ENCODE measurements around the gene CD151. TPM values are rescaled to one million over a fixed set of nuclear protein-coding genes. Genes with fewer than 3 reads are reported as not detected.

Gene CD151
- total RNA-seq, 6 donors from 2014 or later: 179 to 545 (median 421) TPM

DNA sequence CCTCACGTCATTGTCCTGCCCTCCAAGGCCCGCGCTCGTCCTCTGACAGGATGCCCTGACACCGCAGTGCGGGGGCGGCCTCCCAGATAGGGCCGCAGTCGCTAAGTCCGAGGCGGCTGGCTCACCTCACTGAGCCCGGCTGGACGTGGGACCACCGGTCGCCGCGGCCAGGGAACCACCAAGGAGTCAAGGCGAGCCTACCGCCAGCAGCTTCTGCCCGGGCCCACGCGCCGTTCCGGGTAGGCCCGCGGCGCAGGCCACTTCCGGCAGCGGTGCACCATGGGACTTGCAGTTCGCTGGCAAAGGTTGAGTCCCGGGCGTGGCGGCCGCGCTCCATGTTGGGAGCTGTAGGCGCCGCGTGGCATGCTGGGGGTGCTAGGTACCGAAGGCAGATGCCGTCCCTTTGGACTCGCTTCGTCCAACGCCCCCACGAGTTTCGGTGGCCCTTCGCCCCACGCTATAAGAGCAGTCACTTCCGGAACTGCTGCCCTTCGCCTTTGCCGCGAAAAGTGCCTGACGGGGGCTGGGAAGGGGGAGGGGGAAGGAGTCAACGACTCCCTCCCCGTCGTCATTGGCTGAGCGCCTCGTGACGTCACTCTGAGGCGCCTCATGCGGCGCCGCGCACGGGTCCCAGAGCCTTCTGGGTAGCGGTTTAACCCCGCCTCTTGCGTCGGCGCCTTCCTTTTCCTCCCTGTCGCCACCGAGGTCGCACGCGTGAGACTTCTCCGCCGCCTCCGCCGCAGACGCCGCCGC is 23.3 kb upstream of the CD151 start, which contains the start of gene RPLP2:
TSS of gene RPLP2 (plus strand) at position 681 of the 753 bp plus-strand sequence. CDS start 268 bp downstream, outside the sequence.
- peaks cover 24 to 47% (median 35%) of the 10 kb centered on the region in 4 donors for H3K4me1 ChIP-seq

DNA sequence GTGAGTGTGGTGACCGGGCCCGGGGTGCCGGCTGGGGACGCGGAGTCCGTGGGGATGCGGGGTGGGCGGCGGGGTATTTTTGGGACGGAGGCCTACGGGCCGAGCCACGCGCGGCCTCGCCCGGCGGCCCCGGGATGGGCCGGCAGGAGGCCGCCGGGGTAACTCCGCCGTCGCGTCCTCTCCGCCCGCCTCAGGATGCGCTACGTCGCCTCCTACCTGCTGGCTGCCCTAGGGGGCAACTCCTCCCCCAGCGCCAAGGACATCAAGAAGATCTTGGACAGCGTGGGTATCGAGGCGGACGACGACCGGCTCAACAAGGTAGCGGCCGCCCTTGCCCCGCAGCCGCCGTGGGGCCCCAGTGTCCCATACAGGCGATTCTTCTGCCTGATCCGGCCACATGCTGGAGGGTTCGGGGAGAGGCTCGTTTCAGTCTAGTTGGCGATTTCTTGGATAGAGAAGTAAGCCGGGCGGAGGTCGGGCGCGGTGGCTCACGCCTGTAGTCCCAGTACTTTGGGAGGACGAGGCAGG is 22.6 kb upstream of the CD151 start:
- H3K36me3 ChIP-seq: peaks cover 0 to 36% (median 22%) of the 10 kb centered on the region in 4 donors
- no peaks in the 10 kb centered on the region for H3K9me3 ChIP-seq
- WGBS, 2 donors: 0 to 1% methylated on average over 5 to 38 of the region's 55 CpGs
- peak overlapping the region; percentile 93 to 98 (median 95) for H3K27ac ChIP-seq
- ATAC-seq (ENCODE audit: low FRiP score in 2 of 2) (peak in 1 of 2 donors; percentile 4), DNase-seq (no peak)
- peaks cover 18 to 41% (median 31%) of the 10 kb centered on the region in 4 donors for H3K4me1 ChIP-seq
- TF ChIP-seq EP300 (IDR thresholded peaks at IDR 0.05): no peak
- TF ChIP-seq, protein P1, sequence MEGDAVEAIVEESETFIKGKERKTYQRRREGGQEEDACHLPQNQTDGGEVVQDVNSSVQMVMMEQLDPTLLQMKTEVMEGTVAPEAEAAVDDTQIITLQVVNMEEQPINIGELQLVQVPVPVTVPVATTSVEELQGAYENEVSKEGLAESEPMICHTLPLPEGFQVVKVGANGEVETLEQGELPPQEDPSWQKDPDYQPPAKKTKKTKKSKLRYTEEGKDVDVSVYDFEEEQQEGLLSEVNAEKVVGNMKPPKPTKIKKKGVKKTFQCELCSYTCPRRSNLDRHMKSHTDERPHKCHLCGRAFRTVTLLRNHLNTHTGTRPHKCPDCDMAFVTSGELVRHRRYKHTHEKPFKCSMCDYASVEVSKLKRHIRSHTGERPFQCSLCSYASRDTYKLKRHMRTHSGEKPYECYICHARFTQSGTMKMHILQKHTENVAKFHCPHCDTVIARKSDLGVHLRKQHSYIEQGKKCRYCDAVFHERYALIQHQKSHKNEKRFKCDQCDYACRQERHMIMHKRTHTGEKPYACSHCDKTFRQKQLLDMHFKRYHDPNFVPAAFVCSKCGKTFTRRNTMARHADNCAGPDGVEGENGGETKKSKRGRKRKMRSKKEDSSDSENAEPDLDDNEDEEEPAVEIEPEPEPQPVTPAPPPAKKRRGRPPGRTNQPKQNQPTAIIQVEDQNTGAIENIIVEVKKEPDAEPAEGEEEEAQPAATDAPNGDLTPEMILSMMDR (IDR thresholded peaks at IDR 0.05): peak in 2 of 6 experiments; percentile 15 to 52
- H3K4me3 ChIP-seq: peak overlapping the region; percentile 73 to 99 (median 90)
- no peaks in the 10 kb centered on the region for H3K27me3 ChIP-seq

More for the DNA sequence above, 23.3 kb upstream of the CD151 start, which contains the start of gene RPLP2:
- 0% methylated on average over 43 of the region's 81 CpGs; no CpG with 5 or more reads in 1 of the 2 donors for whole genome bisulfite sequencing, 2 donors
- peak within 1 kb of the TSS; percentile 93 to 98 (median 95) for H3K27ac ChIP-seq
- no peaks in the 10 kb centered on the region for H3K27me3 ChIP-seq
- no peaks in the 10 kb centered on the region for H3K9me3 ChIP-seq
- H3K4me3 ChIP-seq: peak within 1 kb of the TSS; percentile 73 to 99 (median 90)
- peak; percentile 67 to 91 (median 86) for TF ChIP-seq POLR2A (IDR thresholded peaks at IDR 0.05)
- peak; percentile 93 to 97 for TF ChIP-seq POLR2AphosphoS5 (IDR thresholded peaks at IDR 0.05)
- TF ChIP-seq, protein P1 (IDR thresholded peaks at IDR 0.05): peak in 4 of 6 experiments; percentile 7 to 50 (median 22)
- peak in 1 of 4 donors; percentile 65 for TF ChIP-seq EP300 (IDR thresholded peaks at IDR 0.05)
- DNase-seq (peak; percentile 98 to 99), ATAC-seq (ENCODE audit: low FRiP score in 2 of 2) (peak; percentile 95 to 97)
- peaks cover 0 to 31% (median 21%) of the 10 kb centered on the region in 4 donors for H3K36me3 ChIP-seq

DNA sequence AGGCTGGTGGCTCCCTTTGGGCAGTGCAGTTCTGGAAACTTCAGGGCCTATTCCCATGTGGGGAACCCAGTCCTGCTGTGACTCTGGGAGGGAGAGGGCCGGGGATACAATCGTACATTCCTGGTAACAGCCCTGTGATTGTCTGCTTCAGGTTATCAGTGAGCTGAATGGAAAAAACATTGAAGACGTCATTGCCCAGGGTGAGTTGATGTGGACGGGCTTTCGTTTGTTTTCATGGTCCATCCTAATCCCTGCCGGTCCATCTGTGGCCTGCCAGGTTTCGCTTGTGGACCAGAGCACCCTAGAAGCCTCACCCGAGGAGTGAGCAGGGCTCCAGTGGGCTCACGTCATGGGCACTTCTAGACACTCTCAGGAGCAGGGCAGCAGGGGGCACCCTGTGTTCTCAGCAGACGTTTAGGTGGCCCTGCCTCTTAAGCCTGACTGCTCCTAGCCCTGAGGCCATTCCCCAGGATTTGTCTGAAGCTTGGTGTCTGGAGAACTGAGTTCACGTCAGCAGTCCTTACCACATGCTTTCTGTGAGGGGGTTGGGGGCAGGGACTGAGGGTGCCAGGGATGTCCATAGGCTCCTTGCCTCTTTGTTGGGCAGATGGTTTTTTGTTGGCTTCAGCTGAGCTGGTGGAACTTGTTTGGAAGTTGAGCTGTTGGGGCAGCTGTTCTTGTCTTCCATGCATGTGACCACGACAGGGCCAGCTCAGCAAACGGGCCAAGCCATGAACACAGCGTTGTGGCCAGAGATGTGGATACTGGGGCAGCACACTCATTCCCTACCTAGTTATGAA is 21.1 kb upstream of the CD151 start:
- H3K9me3 ChIP-seq: no peaks in the 10 kb centered on the region
- H3K4me1 ChIP-seq: peaks cover 18 to 33% (median 26%) of the 10 kb centered on the region in 4 donors
- no peaks in the 10 kb centered on the region for H3K27me3 ChIP-seq
- TF ChIP-seq POLR2A (IDR thresholded peaks at IDR 0.05): no peak
- TF ChIP-seq, protein P1 (IDR thresholded peaks at IDR 0.05): no peak
- no peak for TF ChIP-seq EP300 (IDR thresholded peaks at IDR 0.05)
- no peak for TF ChIP-seq POLR2AphosphoS5 (IDR thresholded peaks at IDR 0.05)
- ATAC-seq (ENCODE audit: low FRiP score in 2 of 2) (no peak), DNase-seq (no peak)
- H3K36me3 ChIP-seq: peaks cover 0 to 44% (median 23%) of the 10 kb centered on the region in 4 donors
- H3K4me3 ChIP-seq: peak overlapping the region in 1 of 4 donors; percentile 94
- 76% methylated on average over 6 to 14 of the region's 14 CpGs for WGBS, 2 donors
- H3K27ac ChIP-seq: peak overlapping the region in 2 of 4 donors; percentile 4 to 93

DNA sequence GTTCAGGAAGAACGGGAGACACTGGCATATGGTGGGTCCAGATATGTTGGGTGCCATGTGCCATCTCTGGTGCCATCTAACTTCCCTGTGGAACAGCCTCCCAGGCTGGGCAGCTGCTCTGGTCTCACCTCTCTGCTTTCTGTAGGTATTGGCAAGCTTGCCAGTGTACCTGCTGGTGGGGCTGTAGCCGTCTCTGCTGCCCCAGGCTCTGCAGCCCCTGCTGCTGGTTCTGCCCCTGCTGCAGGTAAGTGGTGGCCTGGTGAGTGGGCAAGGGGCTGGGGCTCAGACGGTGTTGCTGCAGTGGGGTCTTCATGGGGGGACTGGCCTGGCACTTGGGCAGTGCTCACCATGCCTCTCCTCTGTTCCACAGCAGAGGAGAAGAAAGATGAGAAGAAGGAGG is 20.4 kb upstream of the CD151 start:
- Histone ChIP-seq H3K27me3 (no peaks in the 10 kb centered on the region), H3K4me3 (no peak overlapping the region), H3K4me1 (peaks cover 18 to 33% (median 26%) of the 10 kb centered on the region in 4 donors), H3K36me3 (peaks cover 0 to 44% (median 23%) of the 10 kb centered on the region in 4 donors), H3K9me3 (no peaks in the 10 kb centered on the region), H3K27ac (no peak overlapping the region)
- TF ChIP-seq EP300 (IDR thresholded peaks at IDR 0.05) (no peak), POLR2AphosphoS5 (IDR thresholded peaks at IDR 0.05) (no peak), POLR2A (IDR thresholded peaks at IDR 0.05) (no peak)
- TF ChIP-seq, protein P1 (IDR thresholded peaks at IDR 0.05): no peak
- DNase-seq: peak in 1 of 2 donors; percentile 46
- ATAC-seq (ENCODE audit: low FRiP score in 2 of 2): no peak
- 82 to 86% methylated on average over 1 to 3 of the region's 3 CpGs for WGBS, 2 donors
